Ramos (cell line): Measurements from ENCODE around the gene HAUS8.
"Not testable (repeated sequence)": the region's sequence is repeated elsewhere in the genome, so short reads cannot be mapped to it uniquely, and the experiment has no call there.

Source experiments
- in situ Hi-C: fragments of 300-500 bp; cut with MboI; formaldehyde crosslinking; loops from one replicate; pipeline ENCODE4 v1.14.3; 2022; ENCODE audit warnings: low sequenced_read_pairs; ENCODE audit not compliant: unreplicated experiment

The HAUS8 gene

GRCh38 chr19:17075035-17075863 lies at the start of gene HAUS8, which contains the start of gene MYO9B:
HAUS8 (minus strand) TSS chr19:17075452; CDS start chr19:17075422, 30 bp downstream.
MYO9B (plus strand) TSS chr19:17075777; CDS start chr19:17101718, 25,941 bp downstream.
- in situ Hi-C loops: no loop called here

GRCh38 chr19:17124025-17124424 lies 48.8 kb upstream of the HAUS8 start:
- in situ Hi-C loops: no loop called here

GRCh38 chr19:17123041-17123440 lies 47.8 kb upstream of the HAUS8 start:
- in situ Hi-C loops: no loop called here

DNA sequence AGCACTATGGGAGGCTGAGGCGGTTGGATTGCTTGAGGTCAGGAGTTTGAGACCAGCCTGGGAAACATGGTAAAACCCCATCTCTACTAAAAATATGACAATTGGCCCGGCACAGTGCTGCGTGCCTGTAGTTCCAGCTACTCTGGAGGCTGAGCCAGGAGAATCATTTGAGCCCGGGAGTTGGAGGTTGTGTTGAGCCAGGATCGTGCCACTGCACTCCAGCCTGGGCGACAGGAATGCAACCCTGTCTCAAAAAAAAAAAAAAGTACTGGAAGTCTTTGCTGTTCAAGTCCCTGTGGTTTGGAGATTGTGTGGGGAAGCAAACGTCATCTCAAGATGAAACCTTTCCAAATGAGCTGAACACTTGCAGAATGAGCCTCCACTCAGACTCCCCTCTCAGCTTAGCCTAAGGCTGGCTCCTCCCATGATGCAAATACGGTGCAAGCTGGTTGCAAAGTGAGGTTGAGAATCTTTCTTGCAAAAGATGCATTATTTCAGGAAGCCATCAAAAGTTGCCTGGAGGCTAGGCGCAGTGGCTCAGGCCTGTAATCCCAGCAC lies 46.6 kb upstream of the HAUS8 start:
- in situ Hi-C loops: no loop called here

DNA sequence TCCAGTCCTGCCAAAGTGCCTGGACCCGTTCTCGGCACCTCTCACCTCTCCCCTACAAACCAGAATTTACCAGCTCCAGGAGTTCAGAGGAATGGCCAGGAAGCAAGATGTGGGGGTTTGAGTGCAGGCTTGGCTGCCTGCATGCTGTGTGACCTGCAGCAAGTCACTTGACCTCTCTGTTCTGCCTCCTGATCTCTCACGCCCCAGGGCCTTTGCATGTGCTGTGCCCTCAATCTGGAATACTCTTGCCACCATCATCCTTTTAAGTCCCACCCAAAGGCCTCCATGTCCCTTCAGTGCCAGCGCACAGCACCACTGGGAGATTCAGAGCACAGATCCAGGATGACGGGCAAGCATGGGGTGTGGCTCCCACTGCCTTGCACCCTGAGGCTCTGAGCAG lies 43.7 kb upstream of the HAUS8 start:
- in situ Hi-C loops: no loop called here

DNA sequence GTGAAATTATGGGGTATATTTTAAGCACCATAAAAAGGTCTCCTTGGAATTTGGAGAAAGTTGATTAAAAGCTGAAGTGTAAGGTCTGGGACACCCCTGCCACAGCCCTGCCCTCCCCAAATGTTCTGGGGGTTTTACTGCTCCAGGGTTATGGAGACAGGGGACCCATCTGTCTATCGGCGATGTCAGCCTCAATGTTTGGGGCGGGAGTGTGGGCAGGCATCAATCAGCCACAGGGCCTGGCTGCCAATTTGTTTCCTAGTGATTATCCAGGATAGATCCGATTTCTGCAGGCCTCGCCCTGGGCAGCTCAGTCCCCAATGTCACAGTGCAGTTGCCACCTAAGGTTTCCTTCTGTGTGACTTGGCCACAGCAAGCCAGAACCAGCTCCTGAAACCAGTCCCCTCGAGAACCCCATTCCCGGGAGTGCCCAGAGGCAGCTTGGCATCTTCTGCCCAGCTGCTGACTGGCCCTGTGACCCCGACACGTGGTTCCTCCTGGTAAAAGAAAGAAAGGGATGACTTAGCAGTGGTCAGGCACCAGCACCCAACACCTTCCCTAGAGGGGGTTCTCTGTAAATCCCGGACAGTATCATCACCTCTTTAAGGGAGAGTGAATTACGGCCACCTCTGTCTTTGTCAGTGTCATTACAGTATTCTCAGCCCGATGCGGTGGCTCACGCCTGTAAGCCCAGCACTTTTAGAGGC lies 41.9 kb upstream of the HAUS8 start:
- in situ Hi-C loops: no loop called here

DNA sequence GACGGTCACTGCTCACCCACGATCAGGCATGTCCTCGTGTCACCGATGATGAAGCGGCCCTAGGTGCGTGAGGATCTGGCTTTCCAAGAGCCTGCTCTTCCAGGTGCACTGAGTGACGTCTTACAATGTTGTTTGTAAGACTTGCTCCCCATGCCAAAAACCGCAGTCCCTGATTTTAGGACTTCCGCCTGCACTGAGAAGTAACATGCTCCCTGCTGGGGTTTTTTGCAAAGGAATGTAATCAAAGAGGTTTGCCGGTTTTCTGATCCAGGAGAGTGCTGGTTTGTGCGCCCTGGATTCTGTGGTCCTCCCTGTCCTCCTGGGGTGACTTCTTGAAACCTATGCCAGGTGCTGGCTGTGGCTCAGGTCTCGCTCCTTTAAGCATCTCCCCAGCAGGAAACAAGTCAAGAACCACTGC lies 39.2 kb upstream of the HAUS8 start:
- in situ Hi-C loops: no loop called here

DNA sequence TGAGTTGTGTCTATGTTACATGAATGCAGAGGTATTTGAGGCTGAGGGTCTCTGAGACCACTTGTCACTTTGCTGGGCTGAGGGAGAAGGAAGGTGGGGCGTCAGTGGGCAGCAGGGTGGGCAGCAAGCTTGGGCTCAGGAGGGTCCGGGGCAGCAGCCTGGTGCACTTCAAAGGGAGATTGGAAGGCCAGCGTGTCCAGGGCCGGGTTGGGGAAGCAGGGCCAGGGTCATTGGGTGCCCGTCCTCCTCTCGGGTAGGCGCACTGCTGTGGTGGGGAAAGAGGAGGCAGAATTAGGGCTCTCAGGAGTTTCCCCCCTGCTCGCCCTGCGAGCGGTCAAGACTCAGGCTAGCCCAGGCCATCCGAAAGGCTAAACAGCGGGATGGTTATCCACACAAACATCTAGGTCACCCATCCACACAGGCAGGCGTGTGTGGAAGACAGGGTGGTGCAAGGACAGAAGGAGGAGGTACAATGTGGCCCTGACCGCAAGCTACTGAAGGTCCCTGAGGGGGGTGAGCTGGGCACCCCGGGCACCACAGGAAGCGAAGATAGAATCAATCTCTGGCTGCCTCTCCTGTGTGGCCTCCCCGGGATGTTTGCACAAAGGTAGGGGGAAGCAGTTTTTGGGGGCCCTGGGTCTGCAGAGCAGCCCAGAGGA lies 38.0 kb upstream of the HAUS8 start:
- in situ Hi-C loops: no loop called here

- in situ Hi-C loops: no loop called here
Observed at GRCh38 chr19:17112700-17113099, 37.4 kb upstream of the HAUS8 start.

GRCh38 chr19:17112271-17112670 lies 37.0 kb upstream of the HAUS8 start:
- in situ Hi-C loops: no loop called here

DNA sequence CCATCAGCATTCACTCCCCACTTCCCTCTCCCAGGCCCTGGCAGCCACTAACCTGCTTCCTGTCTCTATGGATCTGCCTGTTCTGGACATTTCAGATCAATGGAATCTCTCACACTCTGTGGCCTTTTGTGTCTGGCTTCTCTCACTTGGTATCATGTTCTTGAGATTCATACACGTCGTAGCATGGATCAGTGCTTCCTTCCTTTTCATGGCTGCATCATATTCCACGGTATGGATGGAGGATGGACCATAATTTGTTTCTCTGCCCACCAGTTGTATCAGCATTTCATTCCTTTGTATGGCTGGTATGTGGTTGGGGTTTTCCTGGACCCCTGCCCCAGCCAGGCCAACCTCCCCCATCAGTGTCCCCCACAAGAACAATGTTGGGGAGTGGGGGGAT lies 36.5 kb upstream of the HAUS8 start:
- in situ Hi-C loops: no loop called here

DNA sequence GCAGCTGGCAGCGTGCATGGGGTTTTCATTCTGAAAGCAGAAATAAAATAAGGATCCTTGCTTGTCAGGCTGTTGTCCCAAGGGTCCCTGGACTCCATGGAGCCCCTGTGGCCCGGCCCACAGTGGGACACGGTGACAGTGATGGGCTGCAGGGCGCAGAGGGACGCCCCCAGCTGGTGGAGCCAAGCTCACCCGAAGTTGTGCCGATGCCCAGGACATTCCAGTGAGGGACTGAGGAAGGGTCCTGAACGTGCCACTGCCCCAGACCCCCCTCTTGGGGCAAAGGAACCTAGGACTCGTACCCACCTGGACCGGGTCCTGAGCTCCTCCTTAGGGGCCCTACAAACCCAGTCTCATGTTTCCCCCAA lies 35.3 kb upstream of the HAUS8 start:
- in situ Hi-C loops: no loop called here

- in situ Hi-C loops: no loop called here
Observed at GRCh38 chr19:17109962-17110598, 34.8 kb upstream of the HAUS8 start.

DNA sequence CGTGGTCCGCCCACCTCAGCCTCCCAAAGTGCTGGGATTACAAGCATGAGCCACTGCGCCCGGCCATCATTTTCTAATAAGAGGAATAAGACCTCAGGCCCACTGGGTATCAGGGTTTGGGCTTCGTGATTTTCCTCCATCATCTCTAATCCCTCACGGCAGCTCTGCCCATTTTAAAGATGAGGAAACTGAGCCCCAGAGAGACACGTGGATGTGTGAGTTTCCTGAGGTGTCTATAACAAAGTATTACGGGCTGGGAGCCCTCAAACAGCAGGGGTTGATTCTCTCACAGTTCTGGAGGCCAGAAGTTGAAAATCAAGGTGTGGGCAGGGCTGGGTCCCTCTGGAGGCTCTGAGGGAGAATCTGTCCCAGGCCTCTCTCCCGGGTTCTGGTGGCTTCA lies 34.0 kb upstream of the HAUS8 start:
- in situ Hi-C loops: no loop called here

- in situ Hi-C loops: no loop called here
Observed at GRCh38 chr19:17108453-17108784, 33.2 kb upstream of the HAUS8 start.

DNA sequence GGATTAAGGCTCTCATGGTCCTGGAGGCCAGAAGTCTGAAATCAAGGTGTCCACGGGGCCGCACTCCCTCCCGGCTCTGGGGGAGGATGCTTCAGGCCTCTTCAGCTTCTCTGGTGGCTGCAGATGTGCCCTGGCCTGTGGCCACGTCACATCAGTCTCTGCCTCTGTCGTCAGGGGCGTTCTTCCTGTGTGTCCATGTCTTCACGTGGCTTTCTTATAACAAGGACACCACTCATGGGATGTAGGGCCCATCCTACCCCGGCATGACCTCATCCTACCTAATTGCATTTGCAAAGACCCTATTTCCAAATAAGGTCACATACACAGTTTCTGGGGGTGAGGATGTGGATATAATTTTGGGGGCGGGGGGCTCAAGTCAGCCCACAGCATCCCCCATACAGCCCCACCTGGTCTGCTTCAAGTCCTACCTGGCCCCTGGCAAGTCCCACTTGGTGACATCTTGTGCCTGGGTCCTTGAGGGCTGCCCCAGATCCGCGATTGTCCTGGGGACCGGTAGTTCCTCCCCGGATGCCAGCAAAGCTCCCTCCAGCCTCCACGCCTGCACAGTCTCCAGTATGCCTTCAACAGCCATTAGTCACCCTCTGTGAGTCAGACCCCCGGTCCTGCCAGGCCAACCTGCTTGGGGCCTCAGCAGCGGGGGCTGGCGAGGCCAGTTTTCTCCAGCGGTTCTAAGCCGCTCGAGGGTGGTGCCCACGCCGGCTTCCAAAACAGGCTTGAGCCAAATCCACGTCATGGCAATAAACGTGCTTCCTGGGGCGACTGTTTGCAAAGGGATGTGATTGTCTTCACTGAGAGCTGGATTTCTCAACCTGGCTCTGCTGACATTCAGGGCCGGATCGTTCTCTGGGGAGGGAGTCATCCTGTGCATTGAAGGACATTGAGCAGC lies 32.5 kb upstream of the HAUS8 start:
- in situ Hi-C loops: no loop called here

DNA sequence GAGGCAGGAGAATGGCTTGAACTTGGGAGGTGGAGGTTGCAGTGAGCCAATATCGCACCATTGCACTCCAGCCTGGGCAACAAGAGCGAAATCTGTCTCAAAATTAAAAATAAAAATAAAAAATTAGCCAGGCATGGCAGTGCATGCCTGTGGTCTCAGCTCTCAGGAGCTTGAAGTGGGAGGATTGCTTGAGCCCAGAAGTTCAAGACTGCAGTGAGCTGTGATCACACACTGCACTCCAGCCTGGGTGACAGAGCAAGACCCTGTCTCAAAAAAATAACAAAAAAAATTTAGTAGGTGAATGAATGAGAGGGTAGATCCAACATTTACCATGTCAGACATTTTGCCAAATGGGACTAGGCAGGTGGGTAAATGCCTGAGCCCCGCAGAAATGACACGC lies 31.7 kb upstream of the HAUS8 start:
- in situ Hi-C loops: not testable (repeated sequence)

DNA sequence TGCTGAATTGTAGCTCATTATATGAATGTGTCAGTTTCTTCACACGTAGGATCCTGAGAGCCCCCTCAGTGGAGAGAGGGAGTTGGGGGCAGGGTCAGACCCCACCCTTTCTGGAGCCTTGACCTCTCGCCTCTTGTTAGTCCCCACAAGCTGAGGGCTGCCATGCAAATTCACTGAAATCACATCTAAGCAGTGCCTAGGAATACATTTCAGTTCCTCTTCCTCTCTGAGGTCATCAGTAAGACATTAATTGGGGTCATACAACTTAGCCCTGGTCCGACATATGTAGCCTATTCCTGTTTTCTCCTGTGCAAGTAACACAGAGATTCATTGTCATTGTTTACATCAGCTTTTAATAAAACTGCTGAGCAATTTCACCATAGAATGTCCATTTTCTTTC lies 30.3 kb upstream of the HAUS8 start:
- in situ Hi-C loops: no loop called here

DNA sequence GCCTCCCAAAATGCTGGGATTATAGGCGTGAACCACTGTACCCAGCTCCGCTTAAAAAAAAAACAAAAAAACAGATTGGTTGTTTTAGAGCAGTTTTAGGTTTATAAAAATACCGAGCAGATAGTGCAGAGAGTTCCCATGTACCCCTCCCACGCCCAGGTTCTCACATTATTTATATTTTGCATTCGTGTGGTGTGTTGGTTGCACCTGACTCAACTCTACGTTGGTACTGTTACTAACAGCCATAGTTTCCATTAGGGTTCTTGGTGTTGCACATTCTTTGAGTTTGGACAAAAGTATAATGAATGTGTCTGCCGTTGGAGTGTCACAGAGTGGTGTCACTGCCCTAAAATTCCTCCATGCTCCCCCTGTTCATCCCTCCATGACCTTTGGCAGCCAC lies 29.4 kb upstream of the HAUS8 start:
- in situ Hi-C loops: no loop called here

- in situ Hi-C loops: no loop called here
Observed at GRCh38 chr19:17103177-17103576, 27.9 kb upstream of the HAUS8 start.
